ENCODE results near the gene TTC39B. TPM values are rescaled to one million over a fixed set of nuclear protein-coding genes. Genes with fewer than 3 reads are reported as not detected.

Gene TTC39B
- total RNA-seq, 2 donors from 2014 or later, result 5.3 to 6.0 TPM

GRCh38 chr9:15227491-15227890 is 79.5 kb downstream of the TTC39B start:
- DNase-seq, result no peak
- no peaks in the 10 kb centered on the region for H3K27me3 ChIP-seq
- no peaks in the 10 kb centered on the region for H3K4me1 ChIP-seq
- no peaks in the 10 kb centered on the region for H3K9me3 ChIP-seq
- WGBS, 2 donors, result 90 to 91% methylated on average over 4 of the region's 4 CpGs
- no peaks in the 10 kb centered on the region for H3K36me3 ChIP-seq (replicated peaks in 1 of 2; ENCODE audit: insufficient read depth in 1 of 2, low read depth in 2 of 2)
- H3K4me3 ChIP-seq, result no peak overlapping the region
- no peak for ATAC-seq
- TF ChIP-seq CTCF (IDR thresholded peaks at IDR 0.05), result no peak
- no peak for TF ChIP-seq POLR2A (IDR thresholded peaks at IDR 0.05)
- intact Hi-C loops (cut with DNase I), result no loop called here
- no peak overlapping the region for H3K27ac ChIP-seq

GRCh38 chr9:15225564-15226126 is 81.4 kb downstream of the TTC39B start:
- Histone ChIP-seq H3K4me3 (no peak overlapping the region), H3K4me1 (no peaks in the 10 kb centered on the region), H3K27ac (no peak overlapping the region), H3K27me3 (no peaks in the 10 kb centered on the region), H3K36me3 (replicated peaks in 1 of 2; ENCODE audit: insufficient read depth in 1 of 2, low read depth in 2 of 2) (no peaks in the 10 kb centered on the region), H3K9me3 (no peaks in the 10 kb centered on the region)
- intact Hi-C loops (cut with DNase I), result no loop called here
- TF ChIP-seq POLR2A (IDR thresholded peaks at IDR 0.05) (no peak), CTCF (IDR thresholded peaks at IDR 0.05) (no peak)
- no peak for ATAC-seq
- WGBS, 2 donors, result 89 to 91% methylated on average over 7 of the region's 7 CpGs
- no peak for DNase-seq

GRCh38 chr9:15222313-15222712 is 84.7 kb downstream of the TTC39B start:
- H3K27me3 ChIP-seq, result no peaks in the 10 kb centered on the region
- H3K27ac ChIP-seq, result no peak overlapping the region
- TF ChIP-seq POLR2A (IDR thresholded peaks at IDR 0.05), result no peak
- TF ChIP-seq CTCF (IDR thresholded peaks at IDR 0.05), result no peak
- intact Hi-C loops (cut with DNase I), result no loop called here
- DNase-seq (no peak), ATAC-seq (no peak)
- no peaks in the 10 kb centered on the region for H3K9me3 ChIP-seq
- no peaks in the 10 kb centered on the region for H3K4me1 ChIP-seq
- H3K36me3 ChIP-seq (replicated peaks in 1 of 2; ENCODE audit: insufficient read depth in 1 of 2, low read depth in 2 of 2), result no peaks in the 10 kb centered on the region
- WGBS, 2 donors, result 77 to 78% methylated on average over 3 of the region's 3 CpGs
- no peak overlapping the region for H3K4me3 ChIP-seq

GRCh38 chr9:15221746-15222145 is 85.3 kb downstream of the TTC39B start:
- no peaks in the 10 kb centered on the region for H3K4me1 ChIP-seq
- TF ChIP-seq CTCF (IDR thresholded peaks at IDR 0.05), result no peak
- no peak for TF ChIP-seq POLR2A (IDR thresholded peaks at IDR 0.05)
- no peak for DNase-seq
- ATAC-seq, result no peak
- intact Hi-C loops (cut with DNase I), result no loop called here
- no peaks in the 10 kb centered on the region for H3K36me3 ChIP-seq (replicated peaks in 1 of 2; ENCODE audit: insufficient read depth in 1 of 2, low read depth in 2 of 2)
- no peaks in the 10 kb centered on the region for H3K9me3 ChIP-seq
- H3K4me3 ChIP-seq, result no peak overlapping the region
- WGBS, 2 donors, result 76 to 94% methylated on average over 4 of the region's 4 CpGs
- H3K27me3 ChIP-seq, result no peaks in the 10 kb centered on the region
- no peak overlapping the region for H3K27ac ChIP-seq

- DNase-seq (no peak), ATAC-seq (no peak)
- Histone ChIP-seq H3K36me3 (replicated peaks in 1 of 2; ENCODE audit: insufficient read depth in 1 of 2, low read depth in 2 of 2) (no peaks in the 10 kb centered on the region), H3K9me3 (no peaks in the 10 kb centered on the region), H3K27ac (no peak overlapping the region), H3K4me3 (no peak overlapping the region), H3K4me1 (no peaks in the 10 kb centered on the region), H3K27me3 (no peaks in the 10 kb centered on the region)
- TF ChIP-seq CTCF (IDR thresholded peaks at IDR 0.05), result no peak
- no peak for TF ChIP-seq POLR2A (IDR thresholded peaks at IDR 0.05)
- intact Hi-C loops (cut with DNase I), result no loop called here
- 90 to 91% methylated on average over 7 of the region's 7 CpGs for WGBS, 2 donors
Observed at GRCh38 chr9:15220658-15221318, 86.2 kb downstream of the TTC39B start.
